Activated CD8-positive, alpha-beta memory T cell treated with anti-CD3 and anti-CD28 coated beads for 48 hours (primary cell): ENCODE data around the gene CDH20.

Experiments used
- DNase-seq, 3 experiments: peaks; one replicate each; pipeline ENCODE4 v3.0.0-alpha.2; 2020; ENCODE audit warnings: low read depth in 2 of 3, low spot score in 2 of 3

Gene CDH20

GRCh38 chr18:61572084-61572655 is 238.9 kb downstream of the CDH20 start:
- DNase-seq, result no peak

- DNase-seq, result no peak
Measured at GRCh38 chr18:61572871-61573270, 239.6 kb downstream of the CDH20 start.

- no peak for DNase-seq
Measured at GRCh38 chr18:61574665-61575064, 241.4 kb downstream of the CDH20 start.

GRCh38 chr18:61575419-61575818 is 242.2 kb downstream of the CDH20 start:
- no peak for DNase-seq

GRCh38 chr18:61578846-61579245 is 245.6 kb downstream of the CDH20 start:
- no peak for DNase-seq

- DNase-seq, result no peak
Measured at GRCh38 chr18:61579581-61579980, 246.4 kb downstream of the CDH20 start.

GRCh38 chr18:61580046-61580445 is 246.8 kb downstream of the CDH20 start:
- DNase-seq, result no peak

GRCh38 chr18:61581578-61582201 is 248.5 kb downstream of the CDH20 start:
- peak; percentile 31 to 71 (median 68) for DNase-seq

- no peak for DNase-seq
Measured at GRCh38 chr18:61582202-61582710, 249.0 kb downstream of the CDH20 start.

GRCh38 chr18:61583548-61583947 is 250.3 kb downstream of the CDH20 start:
- DNase-seq, result no peak

- DNase-seq, result no peak
Measured at GRCh38 chr18:61587865-61588264, 254.6 kb downstream of the CDH20 start.

GRCh38 chr18:61589053-61589723 is 256.0 kb downstream of the CDH20 start:
- DNase-seq, result no peak

GRCh38 chr18:61589724-61590065 is 256.5 kb downstream of the CDH20 start:
- no peak for DNase-seq

- no peak for DNase-seq
Measured at GRCh38 chr18:61591253-61591652, 258.0 kb downstream of the CDH20 start.

- no peak for DNase-seq
Measured at GRCh38 chr18:61595615-61596251, 262.5 kb downstream of the CDH20 start.

GRCh38 chr18:61596296-61596695 is 263.1 kb downstream of the CDH20 start:
- DNase-seq, result no peak

GRCh38 chr18:61597316-61597715 is 264.1 kb downstream of the CDH20 start:
- no peak for DNase-seq

- DNase-seq, result no peak
Measured at GRCh38 chr18:61600422-61600821, 267.2 kb downstream of the CDH20 start.

- no peak for DNase-seq
Measured at GRCh38 chr18:61602836-61603235, 269.6 kb downstream of the CDH20 start.
